ENCODE measurements around the gene EFTUD2. TPM values are rescaled to one million over a fixed set of nuclear protein-coding genes. Genes with fewer than 3 reads are reported as not detected.

EFTUD2 gene
- total and polyA plus RNA-seq, 2 of the 13 experiments (the other 11 are each of a cell fraction or from before 2014, with no cell fraction given): 111 to 137 TPM

GRCh38 chr17:44911133-44912001 lies 12.1 kb upstream of the EFTUD2 start (continued):
- no peak for TF ChIP-seq ZFP41 (CRISPR knock-in tag; IDR thresholded peaks at IDR 0.05; ENCODE audit: borderline replicate concordance)
- TF ChIP-seq, protein P1, sequence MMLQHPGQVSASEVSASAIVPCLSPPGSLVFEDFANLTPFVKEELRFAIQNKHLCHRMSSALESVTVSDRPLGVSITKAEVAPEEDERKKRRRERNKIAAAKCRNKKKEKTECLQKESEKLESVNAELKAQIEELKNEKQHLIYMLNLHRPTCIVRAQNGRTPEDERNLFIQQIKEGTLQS (CRISPR knock-in tag; IDR thresholded peaks at IDR 0.05): no peak
- TF ChIP-seq NCOA5 (CRISPR knock-in tag; IDR thresholded peaks at IDR 0.05): no peak
- TF ChIP-seq MAF1 (CRISPR knock-in tag; IDR thresholded peaks at IDR 0.05; ENCODE audit: borderline replicate concordance): no peak
- TF ChIP-seq ZNF441 (CRISPR knock-in tag; IDR thresholded peaks at IDR 0.05; ENCODE audit: borderline replicate concordance): no peak
- no peak for TF ChIP-seq ZC3H4 (CRISPR knock-in tag; IDR thresholded peaks at IDR 0.05; ENCODE audit: borderline replicate concordance)
- no peak for TF ChIP-seq ZNF557 (CRISPR knock-in tag; IDR thresholded peaks at IDR 0.05)
- TF ChIP-seq ARHGAP35 (CRISPR knock-in tag; IDR thresholded peaks at IDR 0.05; ENCODE audit: borderline replicate concordance): peak; percentile 63; the same call in 1 of the 2 replicates
- TF ChIP-seq SKIL (CRISPR knock-in tag; IDR thresholded peaks at IDR 0.05; ENCODE audit: borderline replicate concordance): 0 out of 2 replicates have a peak, but pooled peaks have one; percentile 46
- TF ChIP-seq ZNF605 (CRISPR knock-in tag; IDR thresholded peaks at IDR 0.05): no peak
- no peak for TF ChIP-seq MAZ (IDR thresholded peaks at IDR 0.05; ENCODE audit: borderline replicate concordance, low read depth, low read length)
- TF ChIP-seq MAZ (CRISPR knock-in tag; IDR thresholded peaks at IDR 0.05; ENCODE audit: low read depth): no peak; the same call in 1 of the 2 replicates
- TF ChIP-seq ZNF639 (CRISPR knock-in tag; conservative IDR thresholded peaks at IDR 0.05): no peak
- no peak for TF ChIP-seq DPF2 (CRISPR knock-in tag; IDR thresholded peaks at IDR 0.05; ENCODE audit: borderline replicate concordance, low read depth)
- no peak for TF ChIP-seq KLF11 (CRISPR knock-in tag; IDR thresholded peaks at IDR 0.05)
- TF ChIP-seq SRSF9 (IDR thresholded peaks at IDR 0.05; ENCODE audit: borderline replicate concordance, insufficient read depth, low read depth, low read length, poor library complexity, severe bottlenecking): no peak
- no peak for TF ChIP-seq ZNF253 (CRISPR knock-in tag; IDR thresholded peaks at IDR 0.05; ENCODE audit: borderline replicate concordance)
- TF ChIP-seq MAFG (CRISPR knock-in tag; IDR thresholded peaks at IDR 0.05): no peak
- no peak for TF ChIP-seq STAT5B (CRISPR knock-in tag; IDR thresholded peaks at IDR 0.05)
- peak; percentile 29; the same call in 1 of the 2 replicates for TF ChIP-seq NR0B2 (CRISPR knock-in tag; IDR thresholded peaks at IDR 0.05)
- peak; percentile 88; the same call in 1 of the 2 replicates for TF ChIP-seq MTA1 (CRISPR knock-in tag; IDR thresholded peaks at IDR 0.05; ENCODE audit: borderline replicate concordance)
- TF ChIP-seq CEBPG (CRISPR knock-in tag; IDR thresholded peaks at IDR 0.05): no peak
- no peak for TF ChIP-seq ASH2L (IDR thresholded peaks at IDR 0.05; ENCODE audit: insufficient read length, low read depth, low read length)
- no peak for TF ChIP-seq KAT2B (IDR thresholded peaks at IDR 0.05; ENCODE audit: borderline replicate concordance, low read depth, low read length)
